Esophagus muscularis mucosa (tissue), 4 donors: ENCODE measurements around the gene KNSTRN. TPM values are rescaled to one million over a fixed set of nuclear protein-coding genes. Genes with fewer than 3 reads are reported as not detected.

Source experiments
- DNase-seq: peaks from one replicate; pipeline ENCODE4 v3.0.0-alpha.2; 2017; ENCODE audit errors: extremely low spot score
- H3K27ac ChIP-seq, 4 donors: fragments of 200-600 bp; sonication (generic); replicated peaks in 1 of 4; 1 replicate in 3 of 4; 2 replicates in 1 of 4; pipeline ENCODE4 v1.5.1; 2016 to 2019; ENCODE audit warnings: mild to moderate bottlenecking in 1 of 4
- H3K27me3 ChIP-seq, 4 donors: fragments of 200-600 bp; sonication (generic); one replicate each; pipeline versions ENCODE4 v1.5.1 to v1.6.0; 2016 to 2019
- H3K36me3 ChIP-seq, 4 donors: fragments of 200-600 bp; sonication (generic); one replicate each; pipeline ENCODE4 v1.5.1; 2016 to 2019
- H3K4me1 ChIP-seq, 4 donors: fragments of 200-600 bp; sonication (generic); one replicate each; pipeline ENCODE4 v1.5.1; 2016 to 2019
- H3K4me3 ChIP-seq, 4 donors: fragments of 200-600 bp; sonication (generic); 1 replicate in 2 of 4; 2 replicates in 2 of 4; pipeline ENCODE4 v1.5.1; 2016 to 2019; ENCODE audit warnings: mild to moderate bottlenecking in 4 of 4, moderate library complexity in 1 of 4
- H3K9me3 ChIP-seq, 4 donors: fragments of 200-600 bp; sonication (generic); 1 replicate in 3 of 4; 2 replicates in 1 of 4; pipeline ENCODE4 v1.5.1; 2016 to 2019
- EP300 ChIP-seq: sonication (generic); formaldehyde crosslinking; IDR thresholded peaks from one replicate; pipeline ENCODE4 v1.6.1; 2017; ENCODE audit warnings: antibody characterized with exemption
- POLR2A ChIP-seq: fragments of 450-650 bp; IDR thresholded peaks from one replicate; pipeline ENCODE4 v1.6.1; 2017; ENCODE audit warnings: antibody characterized with exemption, moderate library complexity, mild to moderate bottlenecking, low read depth
- POLR2AphosphoS5 ChIP-seq, 2 donors: sonication (generic); formaldehyde crosslinking; IDR thresholded peaks; one replicate each; pipeline ENCODE4 v1.6.1; 2017; ENCODE audit warnings: antibody characterized with exemption in 2 of 2
- WGBS: methylation state at CpG from one replicate; pipeline ENCODE4 v1.1.5; 2018; 5-methylcytosine and 5-hydroxymethylcytosine counted together
- intact Hi-C: fragments of 100-400 bp; cut with DNase I; formaldehyde crosslinking; loops from one replicate; pipeline ENCODE4 v1.15.1; 2023
- total RNA-seq, 4 donors: library from RNA; depleted of rRNA; stranded (reverse); fragments of >200 nt; gene quantifications; one replicate each; pipeline versions ENCODE4 v1.1.0 to v1.2.1, GENCODE V29; 2016
- TF ChIP-seq, protein P1 (sequence below), 3 experiments: fragments of 200-600 bp in 2 of 3; fragments of 450-650 bp in 1 of 3; sonication (generic) in 2 of 3; IDR thresholded peaks; one replicate each; pipeline ENCODE4 v1.5.1; 2017 to 2019; ENCODE audit warnings: antibody characterized with exemption in 3 of 3, mild to moderate bottlenecking in 2 of 3, moderate library complexity in 1 of 3

Gene KNSTRN
- total RNA-seq, 4 donors from 2014 or later = 4.6 to 15.6 (median 6.4) TPM

DNA sequence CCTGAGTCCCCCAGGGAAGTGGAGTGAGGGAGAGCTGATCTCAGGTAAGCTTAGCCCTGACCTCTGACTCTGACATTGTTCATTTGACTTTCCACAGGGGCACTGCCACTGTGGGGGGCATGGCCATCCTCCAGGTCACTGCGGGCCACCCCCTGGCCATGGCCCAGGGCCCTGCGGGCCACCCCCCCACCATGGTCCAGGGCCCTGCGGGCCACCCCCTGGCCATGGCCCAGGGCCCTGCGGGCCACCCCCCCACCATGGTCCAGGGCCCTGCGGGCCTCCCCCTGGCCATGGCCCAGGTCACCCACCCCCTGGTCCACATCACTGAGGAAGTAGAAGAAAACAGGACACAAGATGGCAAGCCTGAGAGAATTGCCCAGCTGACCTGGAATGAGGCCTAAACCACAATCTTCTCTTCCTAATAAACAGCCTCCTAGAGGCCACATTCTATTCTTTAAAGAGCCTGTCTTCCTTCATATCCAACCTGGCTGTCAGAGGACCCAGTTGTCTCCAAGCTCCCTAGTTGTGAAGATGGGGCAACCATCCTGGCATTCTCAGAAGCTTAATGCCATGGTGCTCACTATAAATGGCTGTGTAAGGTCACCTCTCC is 26.4 kb upstream of the KNSTRN start:
- 100% methylated on average over 4 of the region's 5 CpGs for WGBS
- no peak overlapping the region for H3K27ac ChIP-seq
- no peaks in the 10 kb centered on the region for H3K36me3 ChIP-seq
- H3K4me3 ChIP-seq = no peak overlapping the region
- no peak for TF ChIP-seq EP300
- TF ChIP-seq, protein P1, sequence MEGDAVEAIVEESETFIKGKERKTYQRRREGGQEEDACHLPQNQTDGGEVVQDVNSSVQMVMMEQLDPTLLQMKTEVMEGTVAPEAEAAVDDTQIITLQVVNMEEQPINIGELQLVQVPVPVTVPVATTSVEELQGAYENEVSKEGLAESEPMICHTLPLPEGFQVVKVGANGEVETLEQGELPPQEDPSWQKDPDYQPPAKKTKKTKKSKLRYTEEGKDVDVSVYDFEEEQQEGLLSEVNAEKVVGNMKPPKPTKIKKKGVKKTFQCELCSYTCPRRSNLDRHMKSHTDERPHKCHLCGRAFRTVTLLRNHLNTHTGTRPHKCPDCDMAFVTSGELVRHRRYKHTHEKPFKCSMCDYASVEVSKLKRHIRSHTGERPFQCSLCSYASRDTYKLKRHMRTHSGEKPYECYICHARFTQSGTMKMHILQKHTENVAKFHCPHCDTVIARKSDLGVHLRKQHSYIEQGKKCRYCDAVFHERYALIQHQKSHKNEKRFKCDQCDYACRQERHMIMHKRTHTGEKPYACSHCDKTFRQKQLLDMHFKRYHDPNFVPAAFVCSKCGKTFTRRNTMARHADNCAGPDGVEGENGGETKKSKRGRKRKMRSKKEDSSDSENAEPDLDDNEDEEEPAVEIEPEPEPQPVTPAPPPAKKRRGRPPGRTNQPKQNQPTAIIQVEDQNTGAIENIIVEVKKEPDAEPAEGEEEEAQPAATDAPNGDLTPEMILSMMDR (IDR thresholded peaks at IDR 0.05) = no peak
- TF ChIP-seq POLR2AphosphoS5 (IDR thresholded peaks at IDR 0.05) = no peak
- no peak for TF ChIP-seq POLR2A
- intact Hi-C loops = no loop called here
- no peak for DNase-seq
- H3K4me1 ChIP-seq = peaks cover 15 to 29% (median 28%) of the 10 kb centered on the region in 4 donors
- H3K9me3 ChIP-seq = no peaks in the 10 kb centered on the region
- peaks cover 0 to 12% (median 0%) of the 10 kb centered on the region in 4 donors for H3K27me3 ChIP-seq

- H3K36me3 ChIP-seq = no peaks in the 10 kb centered on the region
- H3K27me3 ChIP-seq = peaks cover 0 to 12% (median 0%) of the 10 kb centered on the region in 4 donors
- H3K27ac ChIP-seq = no peak overlapping the region
- 78% methylated on average over 1 of the region's 1 CpG for WGBS
- peaks cover 15 to 29% (median 28%) of the 10 kb centered on the region in 4 donors for H3K4me1 ChIP-seq
- intact Hi-C loops = no loop called here
- peak overlapping the region in 3 of 4 donors; percentile 54 to 57 (median 55) for H3K4me3 ChIP-seq
- no peaks in the 10 kb centered on the region for H3K9me3 ChIP-seq
- TF ChIP-seq POLR2A (no peak), EP300 (no peak), POLR2AphosphoS5 (IDR thresholded peaks at IDR 0.05) (no peak)
- TF ChIP-seq, protein P1 (IDR thresholded peaks at IDR 0.05) = no peak
- no peak for DNase-seq
Observed at GRCh38 chr15:40357246-40357645, 25.3 kb upstream of the KNSTRN start.

DNA sequence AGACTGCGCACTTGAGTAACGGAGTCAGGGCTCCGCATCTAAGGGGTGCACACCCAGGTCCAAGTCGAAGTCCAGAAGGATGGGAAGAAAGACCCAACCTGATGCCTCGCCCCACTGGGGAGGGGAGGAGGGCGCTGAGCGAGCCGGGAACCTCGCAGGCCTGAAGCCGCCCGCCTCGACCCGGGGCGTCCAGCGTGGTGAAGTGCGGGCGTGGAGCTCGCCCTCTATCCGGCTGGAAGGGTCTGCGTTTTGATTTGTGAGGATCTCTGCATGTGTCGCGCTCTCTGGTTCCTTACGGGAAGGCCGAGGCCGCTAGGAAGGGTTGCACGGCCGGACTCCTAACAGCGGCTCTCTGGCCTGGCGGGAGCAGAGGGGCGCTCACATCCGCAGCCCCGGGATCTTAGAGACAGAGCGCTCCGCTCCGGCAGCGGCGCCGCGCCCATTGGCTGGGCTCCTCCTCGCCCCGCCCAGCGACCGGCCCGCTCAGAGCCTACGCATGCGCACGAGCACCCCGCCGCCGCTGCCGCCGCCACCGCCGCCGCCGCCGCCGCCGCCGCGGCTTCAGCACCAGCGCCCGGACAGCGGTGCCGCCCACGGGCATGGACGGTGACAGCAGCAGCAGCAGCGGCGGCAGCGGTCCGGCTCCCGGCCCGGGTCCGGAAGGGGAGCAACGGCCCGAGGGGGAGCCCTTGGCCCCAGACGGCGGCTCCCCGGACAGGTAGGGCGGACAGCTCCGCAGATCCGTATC is 24.6 kb upstream of the KNSTRN start, which contains the start of gene DISP2:
Gene DISP2, plus strand, starts transcription at position 497 of the 748 bp plus-strand sequence. Its CDS starts 103 bp downstream, at position 600.
- no peaks in the 10 kb centered on the region for H3K9me3 ChIP-seq
- H3K27ac ChIP-seq = peak within 1 kb of the TSS in 1 of 4 donors; percentile 5
- WGBS = 6% methylated on average over 39 of the region's 82 CpGs
- H3K4me1 ChIP-seq = peaks cover 15 to 29% (median 28%) of the 10 kb centered on the region in 4 donors
- peak within 1 kb of the TSS; percentile 54 to 68 (median 56) for H3K4me3 ChIP-seq
- DNase-seq = peak; percentile 94
- H3K27me3 ChIP-seq = peaks cover 0 to 12% (median 0%) of the 10 kb centered on the region in 4 donors
- intact Hi-C loops = no loop called here
- TF ChIP-seq POLR2AphosphoS5 (IDR thresholded peaks at IDR 0.05) (no peak), POLR2A (no peak)
- TF ChIP-seq, protein P1 (IDR thresholded peaks at IDR 0.05) = peak in 1 of 3 experiments; percentile 40
- no peaks in the 10 kb centered on the region for H3K36me3 ChIP-seq

DNA sequence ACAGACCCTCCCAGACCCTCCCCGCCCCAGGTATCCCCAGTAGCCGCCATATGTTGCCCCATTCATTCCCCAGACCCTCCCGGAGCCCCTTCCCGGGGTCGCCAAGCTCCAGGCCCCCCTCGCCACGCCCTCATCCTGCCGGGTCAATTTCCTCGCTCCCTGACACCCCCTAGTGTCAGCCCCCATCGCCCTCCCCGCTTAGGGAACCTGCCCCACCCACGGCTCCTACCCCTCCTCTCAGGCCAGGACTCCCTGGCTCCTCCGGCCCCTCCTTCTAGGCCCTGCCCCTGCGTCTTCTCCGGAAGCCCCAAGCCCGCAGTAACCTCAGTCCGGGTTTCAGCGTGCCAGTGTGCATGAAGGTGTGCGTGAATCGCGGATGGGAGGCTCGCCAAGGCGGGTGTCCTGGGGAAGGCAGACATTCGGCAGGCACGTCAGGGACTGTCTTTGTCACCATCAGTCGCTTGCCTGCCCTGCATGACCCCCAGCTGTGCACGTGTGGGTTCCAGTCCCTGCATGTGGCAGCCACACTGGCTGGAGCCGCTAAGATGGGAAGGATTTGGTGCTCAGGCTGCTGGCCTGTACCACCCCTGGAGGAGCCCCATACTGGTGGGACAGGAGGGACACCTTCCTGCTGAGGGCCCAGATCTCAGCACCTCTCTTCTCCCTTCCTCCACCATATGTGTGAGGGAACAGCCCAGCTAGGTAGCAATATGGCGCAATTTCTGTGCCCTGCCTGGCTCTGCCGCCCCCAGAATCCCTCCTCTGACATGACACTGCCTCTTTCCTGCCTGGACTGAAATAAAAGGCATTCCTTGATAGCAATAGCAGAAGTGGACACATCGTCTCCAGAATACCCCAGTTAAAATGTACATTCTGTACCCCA is 23.8 kb upstream of the KNSTRN start:
- peak overlapping the region; percentile 54 to 68 (median 56) for H3K4me3 ChIP-seq
- no peak for DNase-seq
- TF ChIP-seq EP300 (no peak), POLR2A (no peak), POLR2AphosphoS5 (IDR thresholded peaks at IDR 0.05) (no peak)
- TF ChIP-seq, protein P1 (IDR thresholded peaks at IDR 0.05) = no peak
- intact Hi-C loops = no loop called here
- peaks cover 0 to 12% (median 0%) of the 10 kb centered on the region in 4 donors for H3K27me3 ChIP-seq
- 13% methylated on average over 28 of the region's 31 CpGs for WGBS
- H3K9me3 ChIP-seq = no peaks in the 10 kb centered on the region
- peaks cover 15 to 28% (median 26%) of the 10 kb centered on the region in 4 donors for H3K4me1 ChIP-seq
- no peaks in the 10 kb centered on the region for H3K36me3 ChIP-seq
- H3K27ac ChIP-seq = no peak overlapping the region
